Common myeloid progenitor, CD34-positive (primary cell): ENCODE results near the gene CCDC12.
A peak's percentile ranks its signal among the peaks of the same experiment; 100 is the strongest.

Source experiments
- CTCF ChIA-PET: fragments of 350-600 bp; sonication (Branson Sonifier 250); formaldehyde crosslinking; loops from one replicate; lab custom pipeline; 2021; ENCODE audit warnings: antibody characterized with exemption; lab: Charles Lee
- POLR2A ChIA-PET: fragments of 350-600 bp; sonication (Branson Sonifier 250); formaldehyde crosslinking; loops from one replicate; lab custom pipeline; 2021; ENCODE audit warnings: antibody characterized with exemption; lab: Charles Lee
- DNase-seq, 3 donors: peaks; one replicate each; pipeline versions ENCODE4 v3.0.0 to v3.0.0-alpha.2; 2013
- H3K27ac ChIP-seq, 2 experiments: 1 replicate in 1 of 2; 2 replicates in 1 of 2; pipeline ENCODE4 v1.7.0; 2013; ENCODE audit warnings: inconsistent platforms in 2 of 2, low read length in 2 of 2, mild to moderate bottlenecking in 2 of 2, low read depth in 1 of 2, moderate library complexity in 1 of 2; ENCODE audit not compliant: severe bottlenecking in 2 of 2, insufficient read depth in 1 of 2, poor library complexity in 1 of 2
- H3K27me3 ChIP-seq, 5 experiments: replicated peaks in 2 of 5; 1 replicate in 3 of 5; 2 replicates in 2 of 5; pipeline versions ENCODE4 v1.6.1 to v1.7.0; 2013; ENCODE audit warnings: low read length in 4 of 5, mild to moderate bottlenecking in 2 of 5, moderate library complexity in 2 of 5, inconsistent platforms in 1 of 5; ENCODE audit not compliant: insufficient read depth in 5 of 5, control insufficient read depth in 4 of 5
- H3K36me3 ChIP-seq, 4 experiments: 1 replicate in 2 of 4; 2 replicates in 2 of 4; pipeline versions ENCODE4 v1.6.1 to v1.7.0; 2013; ENCODE audit warnings: low read length in 3 of 4, control low read depth in 1 of 4, mild to moderate bottlenecking in 1 of 4; ENCODE audit not compliant: control insufficient read depth in 4 of 4, insufficient read depth in 4 of 4
- H3K4me1 ChIP-seq, 4 experiments: 1 replicate in 3 of 4; 2 replicates in 1 of 4; pipeline versions ENCODE4 v1.6.1 to v1.7.1; 2013; ENCODE audit warnings: low read length in 3 of 4, mild to moderate bottlenecking in 3 of 4, control low read depth in 1 of 4, inconsistent platforms in 1 of 4, moderate library complexity in 1 of 4; ENCODE audit not compliant: control insufficient read depth in 4 of 4, insufficient read depth in 4 of 4; ENCODE audit errors: control extremely low read depth in 1 of 4
- H3K4me3 ChIP-seq, 7 experiments: 1 replicate in 4 of 7; 2 replicates in 3 of 7; pipeline versions ENCODE4 v1.5.1 to v1.7.0; 2013; ENCODE audit warnings: mild to moderate bottlenecking in 7 of 7, low read length in 6 of 7, moderate library complexity in 6 of 7, inconsistent platforms in 2 of 7, low read depth in 2 of 7, control low read depth in 1 of 7; ENCODE audit not compliant: insufficient read depth in 4 of 7, control insufficient read depth in 1 of 7; ENCODE audit errors: extremely low read depth in 1 of 7
- H3K9me3 ChIP-seq, 5 experiments: 1 replicate in 4 of 5; 2 replicates in 1 of 5; pipeline versions ENCODE4 v1.6.1 to v1.7.1; 2013; ENCODE audit warnings: low read length in 4 of 5, mild to moderate bottlenecking in 2 of 5, inconsistent platforms in 1 of 5, low read depth in 1 of 5, moderate library complexity in 1 of 5; ENCODE audit not compliant: control insufficient read depth in 4 of 5, insufficient read depth in 2 of 5; ENCODE audit errors: control extremely low read depth in 1 of 5
- WGBS: methylation state at CpG from one replicate; pipeline ENCODE4 v1.1.5; 2013; ENCODE audit not compliant: insufficient coverage; 5-methylcytosine and 5-hydroxymethylcytosine counted together

Gene CCDC12

DNA sequence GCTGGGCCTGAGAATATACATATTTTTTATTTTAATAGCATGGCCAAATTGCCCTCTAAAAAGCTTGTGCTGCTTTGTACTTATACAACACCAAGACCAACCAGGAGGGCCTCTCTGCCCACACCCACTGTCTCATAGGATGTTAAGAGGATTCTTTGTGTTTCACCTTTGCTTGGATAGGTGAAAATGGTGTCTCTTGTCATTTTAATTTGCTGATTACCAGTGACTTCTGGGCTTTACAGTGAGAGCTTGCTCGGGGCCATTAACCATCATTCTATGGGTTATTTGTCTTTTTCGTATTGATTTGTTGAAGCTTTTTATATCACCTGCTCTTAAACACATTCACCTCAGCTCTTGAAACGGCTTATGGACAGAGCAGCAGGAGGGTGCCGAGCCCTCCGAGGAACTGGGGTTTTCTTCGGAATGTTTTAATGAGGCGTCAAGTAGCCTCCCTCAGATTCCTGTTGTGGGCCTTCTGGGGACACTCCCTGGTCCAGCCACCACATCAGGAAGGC is 88.5 kb downstream of the CCDC12 start:
- CTCF ChIA-PET: interaction anchor here (1.2 to 1.4 kb wide), 3 partner anchors 10 to 41 kb away, joined by 3 to 4 read pairs (median 3); no protein-coding TSS in a partner anchor
- DNase-seq: no peak
- POLR2A ChIA-PET: no interaction called here
- peaks cover 0 to 31% (median 24%) of the 10 kb centered on the region in 4 experiments for H3K4me1 ChIP-seq
- H3K27ac ChIP-seq: no peak overlapping the region
- no peaks in the 10 kb centered on the region for H3K9me3 ChIP-seq
- H3K27me3 ChIP-seq: peaks cover 0 to 20% (median 14%) of the 10 kb centered on the region in 5 experiments
- 92% methylated on average over 2 of the region's 7 CpGs for WGBS
- no peaks in the 10 kb centered on the region for H3K36me3 ChIP-seq
- H3K4me3 ChIP-seq: no peak overlapping the region

DNA sequence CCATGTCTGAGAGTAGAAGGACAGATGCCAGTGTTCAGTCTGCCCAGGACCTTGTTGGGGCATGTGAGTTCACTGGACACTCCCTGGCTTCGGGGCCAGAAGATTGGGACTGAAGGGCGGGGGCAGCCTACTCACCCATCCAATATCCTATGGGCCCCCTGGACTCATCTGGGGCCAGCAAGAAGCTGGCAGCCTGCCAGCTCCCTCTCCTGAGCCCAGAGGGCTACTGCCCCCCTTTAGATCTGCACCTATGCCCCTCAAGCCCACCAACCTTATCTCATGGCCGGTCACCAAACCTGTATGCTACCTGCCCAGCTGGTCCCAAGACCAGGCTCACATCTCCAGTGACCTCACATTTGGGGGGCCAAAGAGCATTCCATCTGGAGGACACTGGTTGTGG is 90.9 kb downstream of the CCDC12 start:
- Histone ChIP-seq H3K27me3 (peaks cover 0 to 41% (median 16%) of the 10 kb centered on the region in 5 experiments), H3K9me3 (no peaks in the 10 kb centered on the region), H3K4me1 (peaks cover 0 to 32% (median 23%) of the 10 kb centered on the region in 4 experiments), H3K27ac (no peak overlapping the region), H3K4me3 (no peak overlapping the region), H3K36me3 (no peaks in the 10 kb centered on the region)
- whole genome bisulfite sequencing: 100% methylated on average over 3 of the region's 3 CpGs
- CTCF ChIA-PET: interaction anchor here (0.6 to 4.7 kb wide), 3 partner anchors 9 to 34 kb away, joined by 3 to 29 read pairs (median 4); no protein-coding TSS in a partner anchor
- DNase-seq: no peak
- POLR2A ChIA-PET: no interaction called here

DNA sequence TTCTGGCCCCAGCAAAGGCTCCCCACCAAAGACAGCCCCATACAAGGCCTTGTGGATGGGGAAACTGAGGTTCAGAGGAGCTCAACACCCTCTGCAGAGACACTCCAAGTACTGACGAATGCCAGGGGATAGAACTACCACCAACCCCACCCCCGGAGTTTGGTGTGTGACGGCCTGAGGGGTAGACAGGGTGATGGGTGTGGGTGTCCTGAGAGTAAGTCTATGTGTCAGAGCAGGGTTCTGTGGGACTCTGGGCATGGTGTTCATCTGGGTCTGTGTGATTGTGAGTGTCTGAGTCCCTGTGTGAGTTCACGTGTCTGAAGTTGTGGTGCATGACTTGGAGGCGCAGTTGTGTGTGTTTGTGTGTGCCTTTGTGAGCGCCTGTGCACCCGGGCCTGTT is 91.6 kb downstream of the CCDC12 start:
- H3K36me3 ChIP-seq: no peaks in the 10 kb centered on the region
- H3K4me3 ChIP-seq: no peak overlapping the region
- WGBS: 100% methylated on average over 2 of the region's 7 CpGs
- no peak overlapping the region for H3K27ac ChIP-seq
- peaks cover 0 to 48% (median 16%) of the 10 kb centered on the region in 5 experiments for H3K27me3 ChIP-seq
- no peaks in the 10 kb centered on the region for H3K9me3 ChIP-seq
- CTCF ChIA-PET: interaction anchor here (1.1 to 4.7 kb wide), 3 partner anchors 10 to 35 kb away, joined by 3 to 29 read pairs (median 3); no protein-coding TSS in a partner anchor
- no peak for DNase-seq
- H3K4me1 ChIP-seq: peaks cover 0 to 25% (median 20%) of the 10 kb centered on the region in 4 experiments
- POLR2A ChIA-PET: no interaction called here

DNA sequence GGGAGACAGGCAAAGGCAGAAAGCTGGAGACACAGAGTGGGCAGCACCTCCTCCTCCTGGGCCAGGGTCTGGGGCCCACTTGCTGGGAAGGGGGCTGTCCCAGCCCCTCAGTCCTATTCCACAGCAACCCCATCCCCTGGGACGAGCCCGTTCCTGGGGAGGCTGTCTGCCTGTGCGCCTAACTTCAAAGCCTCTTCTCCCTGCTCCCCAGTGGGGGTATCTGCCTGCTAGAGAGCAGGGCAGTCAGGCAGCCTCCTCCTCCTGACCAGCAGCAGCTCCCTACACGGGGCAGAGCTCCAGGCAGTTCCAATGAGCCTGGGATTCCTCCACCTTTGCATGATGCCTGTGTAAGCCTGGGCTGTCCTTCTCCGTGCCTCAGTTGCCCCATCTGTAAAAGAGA is 92.1 kb downstream of the CCDC12 start:
- ChIA-PET POLR2A (no interaction called here), CTCF (interaction anchor here (1.1 to 4.7 kb wide), 2 partner anchors 10 to 35 kb away, joined by 3 to 29 read pairs; no protein-coding TSS in a partner anchor)
- Histone ChIP-seq H3K27ac (no peak overlapping the region), H3K36me3 (no peaks in the 10 kb centered on the region), H3K27me3 (peaks cover 0 to 48% (median 16%) of the 10 kb centered on the region in 5 experiments), H3K4me3 (no peak overlapping the region), H3K4me1 (peaks cover 0 to 20% (median 16%) of the 10 kb centered on the region in 4 experiments), H3K9me3 (no peaks in the 10 kb centered on the region)
- 91% methylated on average over 5 of the region's 5 CpGs for WGBS
- no peak for DNase-seq

DNA sequence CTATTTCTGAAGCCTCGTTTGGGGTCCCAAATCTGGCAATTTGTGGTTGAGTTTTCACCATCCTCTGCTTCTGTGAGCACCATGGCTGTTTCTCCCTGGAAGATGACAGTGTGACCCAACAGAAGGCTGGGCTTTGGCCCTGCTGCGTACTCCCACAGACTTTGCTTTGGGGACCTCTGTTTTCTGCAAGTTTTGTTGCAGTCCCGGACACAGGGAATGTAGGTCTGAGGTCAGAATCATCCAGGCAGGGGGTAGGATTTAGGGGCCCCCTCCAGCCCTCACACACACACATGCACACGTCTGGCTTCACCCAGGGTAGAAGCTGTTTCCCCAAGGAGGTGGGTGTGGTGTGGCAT is 92.7 kb downstream of the CCDC12 start:
- peaks cover 0 to 48% (median 16%) of the 10 kb centered on the region in 5 experiments for H3K27me3 ChIP-seq
- peaks cover 0 to 20% (median 15%) of the 10 kb centered on the region in 4 experiments for H3K4me1 ChIP-seq
- H3K27ac ChIP-seq: no peak overlapping the region
- H3K9me3 ChIP-seq: no peaks in the 10 kb centered on the region
- 67% methylated on average over 3 of the region's 4 CpGs for WGBS
- H3K36me3 ChIP-seq: no peaks in the 10 kb centered on the region
- no peak for DNase-seq
- H3K4me3 ChIP-seq: peak overlapping the region in 2 of 7 experiments; percentile 15 to 52
- CTCF ChIA-PET: interaction anchor here (1.1 to 4.7 kb wide), 2 partner anchors 11 to 34 kb away, joined by 3 to 29 read pairs; no protein-coding TSS in a partner anchor
- POLR2A ChIA-PET: no interaction called here

DNA sequence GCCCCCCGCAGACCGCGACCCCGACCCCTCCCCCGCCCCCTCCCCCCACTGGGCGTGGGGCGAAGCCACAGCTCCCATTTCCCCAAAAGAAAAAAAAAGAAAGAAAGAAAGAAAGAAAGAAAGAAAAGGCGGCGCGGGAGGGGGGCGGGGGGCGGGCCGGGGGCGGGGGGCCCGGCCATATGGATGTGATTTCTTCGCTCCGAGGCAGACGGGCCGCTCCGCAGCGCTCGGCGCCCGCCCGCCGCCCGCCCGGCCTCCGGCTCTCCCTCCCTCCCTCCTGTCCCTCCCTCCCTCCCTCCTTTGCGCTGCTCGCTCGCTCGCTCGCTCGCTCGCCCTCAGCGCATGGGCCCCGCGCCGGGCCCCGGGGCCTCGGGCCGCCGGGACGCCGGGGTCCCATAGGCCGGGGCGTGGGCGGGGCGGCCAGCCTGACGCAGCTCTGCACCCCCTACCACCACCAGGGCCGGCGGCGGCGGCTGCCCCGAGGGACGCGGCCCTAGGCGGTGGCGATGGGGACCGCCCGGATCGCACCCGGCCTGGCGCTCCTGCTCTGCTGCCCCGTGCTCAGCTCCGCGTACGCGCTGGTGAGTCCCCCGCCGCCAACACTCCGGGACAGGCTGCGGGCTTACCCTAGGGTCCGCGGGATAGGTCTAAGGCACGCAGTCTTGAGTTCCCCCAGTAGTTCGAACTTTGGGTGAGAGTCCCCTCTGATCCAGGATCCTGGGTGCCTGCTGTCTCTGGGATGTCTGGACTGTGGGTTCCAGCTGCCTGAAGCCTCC is 93.3 kb downstream of the CCDC12 start:
- no peak overlapping the region for H3K27ac ChIP-seq
- 7% methylated on average over 42 of the region's 78 CpGs for WGBS
- ChIA-PET CTCF (interaction anchor here (1.0 to 4.7 kb wide), 2 partner anchors 11 to 17 kb away, joined by 3 to 29 read pairs; no protein-coding TSS in a partner anchor), POLR2A (no interaction called here)
- no peaks in the 10 kb centered on the region for H3K9me3 ChIP-seq
- H3K36me3 ChIP-seq: no peaks in the 10 kb centered on the region
- H3K4me3 ChIP-seq: peak overlapping the region in 4 of 7 experiments; percentile 15 to 62 (median 48)
- DNase-seq: peak in 2 of 3 donors; percentile 53 to 61
- peaks cover 0 to 20% (median 15%) of the 10 kb centered on the region in 4 experiments for H3K4me1 ChIP-seq
- peaks cover 0 to 48% (median 16%) of the 10 kb centered on the region in 5 experiments for H3K27me3 ChIP-seq
